AG04450 (cell line): Measurements from ENCODE around the gene RAB31. TPM values are rescaled to one million over a fixed set of nuclear protein-coding genes. Genes with fewer than 3 reads are reported as not detected.

Source experiments
- CTCF ChIA-PET: fragments of 300-600, 350-600 bp; formaldehyde crosslinking; extraction: SDS; loops from one replicate; lab custom pipeline; 2022; ENCODE audit warnings: antibody characterized with exemption, inconsistent platforms; lab: Charles Lee
- POLR2A ChIA-PET: fragments of 350-600 bp; formaldehyde crosslinking; extraction: SDS; loops from one replicate; lab custom pipeline; 2021; ENCODE audit warnings: antibody characterized with exemption, inconsistent platforms; lab: Yijun Ruan, JAX
- DNase-seq: peaks from one replicate; pipeline ENCODE4 v3.0.0-alpha.2; 2011; ENCODE audit warnings: low read depth, low spot score
- H3K27ac ChIP-seq: one replicate; pipeline ENCODE4 v1.5.1; 2012; ENCODE audit warnings: low read depth, low read length, control low read depth
- H3K27me3 ChIP-seq: one replicate; pipeline ENCODE4 v1.6.0; 2012; ENCODE audit warnings: low read length; ENCODE audit not compliant: control insufficient read depth, insufficient read depth
- H3K4me3 ChIP-seq: 2 replicates; pipeline ENCODE4 v1.5.1; 2011; ENCODE audit warnings: mild to moderate bottlenecking, low read depth, low read length, control low read depth
- H3K9me3 ChIP-seq: 2 replicates; pipeline ENCODE4 v1.5.1; 2012; ENCODE audit warnings: low read length; ENCODE audit not compliant: control insufficient read depth, insufficient read depth
- CTCF ChIP-seq: IDR thresholded peaks from 2 replicates; pipeline ENCODE4 v1.5.1; 2011; ENCODE audit warnings: low read depth, low read length, control low read depth, inconsistent platforms
- polyA plus RNA-seq: library from polyadenylated mRNA; depleted of rRNA; stranded (reverse); fragments of >200 nt; gene quantifications from 2 replicates; pipeline ENCODE4 v1.2.3, GENCODE V29; 2011

Gene RAB31
- polyA plus RNA-seq, 1 experiment: 43.7 TPM

GRCh38 chr18:9731380-9731779 is 23.3 kb downstream of the RAB31 start:
- H3K9me3 ChIP-seq: no peaks in the 10 kb centered on the region
- ChIA-PET POLR2A (interaction anchor here (0.6 kb wide), 2 partner anchors 49 to 120 kb away, joined by 3 to 5 read pairs; no protein-coding TSS in a partner anchor), CTCF (interaction anchor here (0.7 kb wide), 1 partner anchor 157 kb away, joined by 8 read pairs; no protein-coding TSS in a partner anchor)
- no peak overlapping the region for H3K4me3 ChIP-seq
- H3K27ac ChIP-seq: no peak overlapping the region
- no peak for DNase-seq
- no peak for TF ChIP-seq CTCF
- H3K27me3 ChIP-seq: no peaks in the 10 kb centered on the region

- H3K27me3 ChIP-seq: no peaks in the 10 kb centered on the region
- POLR2A ChIA-PET: interaction anchor here (0.6 kb wide), 2 partner anchors 49 to 121 kb away, joined by 3 to 5 read pairs; no protein-coding TSS in a partner anchor
- DNase-seq: no peak
- H3K9me3 ChIP-seq: no peaks in the 10 kb centered on the region
- no peak overlapping the region for H3K4me3 ChIP-seq
- H3K27ac ChIP-seq: no peak overlapping the region
- CTCF ChIA-PET: interaction anchor here (0.7 kb wide), 1 partner anchor 157 kb away, joined by 8 read pairs; no protein-coding TSS in a partner anchor
- no peak for TF ChIP-seq CTCF
Observed at GRCh38 chr18:9732031-9732430, 23.9 kb downstream of the RAB31 start.

- Histone ChIP-seq H3K9me3 (no peaks in the 10 kb centered on the region), H3K4me3 (no peak overlapping the region), H3K27me3 (no peaks in the 10 kb centered on the region), H3K27ac (no peak overlapping the region)
- ChIA-PET POLR2A (interaction anchor here (0.6 kb wide), 1 partner anchor 114 kb away, joined by 4 read pairs; no protein-coding TSS in a partner anchor), CTCF (interaction anchor here (0.6 kb wide), 1 partner anchor 113 kb away, joined by 3 read pairs; no protein-coding TSS in a partner anchor)
- no peak for TF ChIP-seq CTCF
- no peak for DNase-seq
Observed at GRCh38 chr18:9734189-9734588, 26.1 kb downstream of the RAB31 start.

- no peak for TF ChIP-seq CTCF
- Histone ChIP-seq H3K27me3 (no peaks in the 10 kb centered on the region), H3K27ac (no peak overlapping the region), H3K4me3 (no peak overlapping the region), H3K9me3 (no peaks in the 10 kb centered on the region)
- no peak for DNase-seq
- CTCF ChIA-PET: no interaction called here
- POLR2A ChIA-PET: no interaction called here
Observed at GRCh38 chr18:9735238-9735637, 27.1 kb downstream of the RAB31 start.

- CTCF ChIA-PET: interaction anchor here (2.0 kb wide), 1 partner anchor 160 kb away, joined by 8 read pairs; no protein-coding TSS in a partner anchor
- Histone ChIP-seq H3K27ac (no peak overlapping the region), H3K4me3 (no peak overlapping the region), H3K9me3 (no peaks in the 10 kb centered on the region), H3K27me3 (no peaks in the 10 kb centered on the region)
- POLR2A ChIA-PET: no interaction called here
- TF ChIP-seq CTCF: no peak
- no peak for DNase-seq
Observed at GRCh38 chr18:9735879-9736278, 27.8 kb downstream of the RAB31 start.
